ENCODE data around the gene ZBTB3.

GRCh38 chr11:62726915-62727164 lies 27.1 kb downstream of the ZBTB3 start:
- TF ChIP-seq, protein P1, sequence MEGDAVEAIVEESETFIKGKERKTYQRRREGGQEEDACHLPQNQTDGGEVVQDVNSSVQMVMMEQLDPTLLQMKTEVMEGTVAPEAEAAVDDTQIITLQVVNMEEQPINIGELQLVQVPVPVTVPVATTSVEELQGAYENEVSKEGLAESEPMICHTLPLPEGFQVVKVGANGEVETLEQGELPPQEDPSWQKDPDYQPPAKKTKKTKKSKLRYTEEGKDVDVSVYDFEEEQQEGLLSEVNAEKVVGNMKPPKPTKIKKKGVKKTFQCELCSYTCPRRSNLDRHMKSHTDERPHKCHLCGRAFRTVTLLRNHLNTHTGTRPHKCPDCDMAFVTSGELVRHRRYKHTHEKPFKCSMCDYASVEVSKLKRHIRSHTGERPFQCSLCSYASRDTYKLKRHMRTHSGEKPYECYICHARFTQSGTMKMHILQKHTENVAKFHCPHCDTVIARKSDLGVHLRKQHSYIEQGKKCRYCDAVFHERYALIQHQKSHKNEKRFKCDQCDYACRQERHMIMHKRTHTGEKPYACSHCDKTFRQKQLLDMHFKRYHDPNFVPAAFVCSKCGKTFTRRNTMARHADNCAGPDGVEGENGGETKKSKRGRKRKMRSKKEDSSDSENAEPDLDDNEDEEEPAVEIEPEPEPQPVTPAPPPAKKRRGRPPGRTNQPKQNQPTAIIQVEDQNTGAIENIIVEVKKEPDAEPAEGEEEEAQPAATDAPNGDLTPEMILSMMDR (IDR thresholded peaks at IDR 0.05) = no peak
- no peak for TF ChIP-seq RNF2 (IDR thresholded peaks at IDR 0.05; ENCODE audit: borderline replicate concordance, low read depth)
- TF ChIP-seq, protein P2, sequence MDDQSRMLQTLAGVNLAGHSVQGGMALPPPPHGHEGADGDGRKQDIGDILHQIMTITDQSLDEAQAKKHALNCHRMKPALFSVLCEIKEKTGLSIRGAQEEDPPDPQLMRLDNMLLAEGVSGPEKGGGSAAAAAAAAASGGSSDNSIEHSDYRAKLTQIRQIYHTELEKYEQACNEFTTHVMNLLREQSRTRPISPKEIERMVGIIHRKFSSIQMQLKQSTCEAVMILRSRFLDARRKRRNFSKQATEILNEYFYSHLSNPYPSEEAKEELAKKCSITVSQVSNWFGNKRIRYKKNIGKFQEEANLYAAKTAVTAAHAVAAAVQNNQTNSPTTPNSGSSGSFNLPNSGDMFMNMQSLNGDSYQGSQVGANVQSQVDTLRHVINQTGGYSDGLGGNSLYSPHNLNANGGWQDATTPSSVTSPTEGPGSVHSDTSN (IDR thresholded peaks at IDR 0.05) = no peak
- no peak for TF ChIP-seq CHD4 (IDR thresholded peaks at IDR 0.05; ENCODE audit: borderline replicate concordance)
- TF ChIP-seq NR3C1 (IDR thresholded peaks at IDR 0.05) = no peak
- TF ChIP-seq RFX5 (IDR thresholded peaks at IDR 0.05) = no peak
- TF ChIP-seq CHD2 (IDR thresholded peaks at IDR 0.05; ENCODE audit: low read length, partially characterized antibody) = no peak
